Fibroblast of lung (primary cell): ENCODE measurements around the gene LTK.

ENCODE experiments used
- EZH2 ChIP-seq: IDR thresholded peaks from 2 replicates; pipeline ENCODE4 v1.5.1; 2012; ENCODE audit warnings: low read length, control low read depth, mild to moderate bottlenecking; ENCODE audit errors: missing control alignments
- TF ChIP-seq, protein P1 (sequence below), 2 donors: IDR thresholded peaks in 1 of 2; conservative IDR thresholded peaks in 1 of 2; 1 replicate in 1 of 2; 2 replicates in 1 of 2; pipeline ENCODE4 v1.5.1; 2011 to 2012; ENCODE audit warnings: low read length in 2 of 2, control low read depth in 1 of 2, inconsistent platforms in 1 of 2, low read depth in 1 of 2, mild to moderate bottlenecking in 1 of 2

DNA sequence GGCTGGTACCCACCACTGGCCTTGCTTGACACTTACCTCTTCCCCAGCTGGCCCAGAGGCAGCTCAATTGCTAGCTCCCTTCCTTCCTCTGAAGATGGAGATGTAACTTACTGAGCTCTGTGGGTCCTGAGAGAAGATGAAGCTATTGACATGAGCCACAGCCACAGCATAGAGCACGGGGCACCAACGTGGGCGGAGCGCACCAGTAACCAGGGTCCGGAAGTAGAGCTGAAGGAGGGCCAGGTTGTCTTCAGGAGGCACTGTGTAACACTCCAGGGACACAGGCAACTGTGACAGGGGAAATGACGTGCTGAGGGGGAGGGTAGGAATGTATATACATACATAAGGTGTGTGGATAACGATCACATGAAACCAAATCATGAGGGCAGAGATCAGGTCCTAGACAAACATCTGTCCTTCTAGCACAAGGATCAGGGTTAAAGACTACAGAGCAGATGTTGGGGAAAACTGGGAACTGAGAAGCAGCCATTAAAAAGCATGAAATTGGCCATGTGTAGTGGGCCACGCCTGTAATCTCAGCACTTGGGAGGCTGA is 4.3 kb upstream of the LTK start:
- TF ChIP-seq, protein P1, sequence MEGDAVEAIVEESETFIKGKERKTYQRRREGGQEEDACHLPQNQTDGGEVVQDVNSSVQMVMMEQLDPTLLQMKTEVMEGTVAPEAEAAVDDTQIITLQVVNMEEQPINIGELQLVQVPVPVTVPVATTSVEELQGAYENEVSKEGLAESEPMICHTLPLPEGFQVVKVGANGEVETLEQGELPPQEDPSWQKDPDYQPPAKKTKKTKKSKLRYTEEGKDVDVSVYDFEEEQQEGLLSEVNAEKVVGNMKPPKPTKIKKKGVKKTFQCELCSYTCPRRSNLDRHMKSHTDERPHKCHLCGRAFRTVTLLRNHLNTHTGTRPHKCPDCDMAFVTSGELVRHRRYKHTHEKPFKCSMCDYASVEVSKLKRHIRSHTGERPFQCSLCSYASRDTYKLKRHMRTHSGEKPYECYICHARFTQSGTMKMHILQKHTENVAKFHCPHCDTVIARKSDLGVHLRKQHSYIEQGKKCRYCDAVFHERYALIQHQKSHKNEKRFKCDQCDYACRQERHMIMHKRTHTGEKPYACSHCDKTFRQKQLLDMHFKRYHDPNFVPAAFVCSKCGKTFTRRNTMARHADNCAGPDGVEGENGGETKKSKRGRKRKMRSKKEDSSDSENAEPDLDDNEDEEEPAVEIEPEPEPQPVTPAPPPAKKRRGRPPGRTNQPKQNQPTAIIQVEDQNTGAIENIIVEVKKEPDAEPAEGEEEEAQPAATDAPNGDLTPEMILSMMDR (conservative IDR thresholded peaks at IDR 0.05 in 1 of 2, IDR thresholded peaks at IDR 0.05 in 1 of 2; ENCODE audit: low read depth in 1 of 2, low read length in 2 of 2), result no peak
- no peak for TF ChIP-seq EZH2
